WERI-Rb-1 (cell line): Measurements from ENCODE around the gene NRG3.

Experiments
- DNase-seq: peaks from one replicate; pipeline ENCODE4 v3.0.0-alpha.2; 2020
- H3K27ac ChIP-seq: fragments of 250-450 bp; sonication (Bioruptor Pico); 2 replicates; pipeline ENCODE4 v1.5.1; 2020; ENCODE audit warnings: mild to moderate bottlenecking, moderate library complexity
- H3K27me3 ChIP-seq: fragments of 250-450 bp; sonication (Bioruptor Pico); 2 replicates; pipeline ENCODE4 v1.5.1; 2021; ENCODE audit warnings: mild to moderate bottlenecking, low read depth, moderate library complexity; ENCODE audit not compliant: insufficient read depth, severe bottlenecking
- H3K36me3 ChIP-seq: fragments of 250-450 bp; sonication (Bioruptor Pico); 2 replicates; pipeline ENCODE4 v1.5.1; 2020; ENCODE audit warnings: mild to moderate bottlenecking, moderate library complexity
- H3K4me3 ChIP-seq: 2 replicates; pipeline ENCODE4 v1.5.1; 2011; ENCODE audit warnings: low read depth, mild to moderate bottlenecking, control low read depth, low read length
- H3K9me3 ChIP-seq: fragments of 250-450 bp; sonication (Bioruptor Pico); 2 replicates; pipeline ENCODE4 v1.5.1; 2021; ENCODE audit warnings: mild to moderate bottlenecking, moderate library complexity; ENCODE audit not compliant: severe bottlenecking
- CTCF ChIP-seq: IDR thresholded peaks from 2 replicates; pipeline ENCODE4 v1.5.1; 2011; ENCODE audit warnings: low read depth, mild to moderate bottlenecking, control low read depth, inconsistent platforms, low read length

NRG3 gene

GRCh38 chr10:82149674-82150073, 274.7 kb downstream of the NRG3 start:
- no peaks in the 10 kb centered on the region for H3K27me3 ChIP-seq
- TF ChIP-seq CTCF = no peak
- no peaks in the 10 kb centered on the region for H3K36me3 ChIP-seq
- no peak overlapping the region for H3K27ac ChIP-seq
- H3K9me3 ChIP-seq = no peaks in the 10 kb centered on the region
- no peak overlapping the region for H3K4me3 ChIP-seq
- DNase-seq = no peak

GRCh38 chr10:82150123-82150900, 275.3 kb downstream of the NRG3 start:
- Histone ChIP-seq H3K27me3 (no peaks in the 10 kb centered on the region), H3K27ac (no peak overlapping the region), H3K4me3 (no peak overlapping the region), H3K36me3 (no peaks in the 10 kb centered on the region), H3K9me3 (no peaks in the 10 kb centered on the region)
- TF ChIP-seq CTCF = peak; percentile 87
- peak; percentile 79 for DNase-seq

GRCh38 chr10:82160307-82160706, 285.3 kb downstream of the NRG3 start:
- no peaks in the 10 kb centered on the region for H3K9me3 ChIP-seq
- no peak overlapping the region for H3K4me3 ChIP-seq

GRCh38 chr10:82161264-82161663, 286.3 kb downstream of the NRG3 start:
- Histone ChIP-seq H3K4me3 (no peak overlapping the region), H3K36me3 (no peaks in the 10 kb centered on the region), H3K27me3 (no peaks in the 10 kb centered on the region), H3K27ac (no peak overlapping the region), H3K9me3 (no peaks in the 10 kb centered on the region)
- DNase-seq = no peak
- no peak for TF ChIP-seq CTCF

More at GRCh38 chr10:82160307-82160706, 285.3 kb downstream of the NRG3 start:
- no peak overlapping the region for H3K27ac ChIP-seq
- H3K27me3 ChIP-seq = no peaks in the 10 kb centered on the region
- DNase-seq = no peak
- no peak for TF ChIP-seq CTCF
- no peaks in the 10 kb centered on the region for H3K36me3 ChIP-seq

GRCh38 chr10:82162549-82163195, 287.7 kb downstream of the NRG3 start:
- H3K27me3 ChIP-seq = no peaks in the 10 kb centered on the region
- no peaks in the 10 kb centered on the region for H3K36me3 ChIP-seq
- TF ChIP-seq CTCF = no peak
- no peak overlapping the region for H3K27ac ChIP-seq
- no peaks in the 10 kb centered on the region for H3K9me3 ChIP-seq
- no peak overlapping the region for H3K4me3 ChIP-seq
- no peak for DNase-seq
